Renal cortex interstitium (tissue), 11 donors: ENCODE measurements around the gene P2RX6. TPM values are rescaled to one million over a fixed set of nuclear protein-coding genes. Genes with fewer than 3 reads are reported as not detected.
"Not testable (repeated sequence)": the region's sequence is repeated elsewhere in the genome, so short reads cannot be mapped to it uniquely, and the experiment has no call there.

ENCODE experiments used
- DNase-seq, 11 donors: peaks; one replicate each; pipeline ENCODE4 v3.0.0-alpha.2; 2013; ENCODE audit warnings: low read depth in 9 of 11, low spot score in 4 of 11; ENCODE audit errors: extremely low read depth in 1 of 11
- polyA plus RNA-seq, 3 donors: library from polyadenylated mRNA; unstranded; fragments of 120-200 nt; gene quantifications; one replicate each; pipeline ENCODE4 v1.2.1, GENCODE V29; 2013; ENCODE audit not compliant: insufficient read length in 3 of 3

The P2RX6 gene
- polyA plus RNA-seq, 3 donors = 0.78 to 2.7 (median 1.1) TPM

- no peak for DNase-seq
Observed at GRCh38 chr22:21025763-21026755, 11.1 kb downstream of the P2RX6 start.

- DNase-seq = no peak
Observed at GRCh38 chr22:21026783-21027692, 12.1 kb downstream of the P2RX6 start.

GRCh38 chr22:21028277-21029251, 13.6 kb downstream of the P2RX6 start:
- no peak for DNase-seq

DNA sequence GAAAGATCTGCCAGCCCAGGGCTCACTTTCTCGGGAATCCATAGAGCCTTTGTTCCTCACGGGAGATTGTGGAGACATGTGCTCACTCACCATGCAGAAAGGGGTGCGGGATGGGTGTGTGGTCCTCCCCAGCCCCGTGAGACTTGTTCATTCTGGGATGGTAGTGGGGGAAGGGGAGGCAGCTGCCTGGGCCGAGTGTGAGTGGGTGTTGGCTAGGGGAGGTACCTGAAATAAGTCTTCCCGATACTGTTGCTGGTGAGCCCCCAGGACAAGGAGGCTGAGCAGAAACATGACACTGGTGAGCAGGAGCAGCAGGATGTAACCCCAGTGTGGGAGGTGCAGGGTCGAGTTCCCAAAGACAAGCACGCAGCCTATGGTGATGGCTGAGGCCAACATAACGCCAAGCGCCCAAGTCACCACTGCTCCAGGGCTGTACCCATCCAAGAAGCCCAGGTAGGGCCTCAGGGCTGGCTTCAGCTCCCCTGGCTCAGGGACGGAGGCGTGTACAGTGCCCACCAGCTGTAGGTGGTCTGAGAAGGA, 14.6 kb downstream of the P2RX6 start:
- no peak for DNase-seq

DNA sequence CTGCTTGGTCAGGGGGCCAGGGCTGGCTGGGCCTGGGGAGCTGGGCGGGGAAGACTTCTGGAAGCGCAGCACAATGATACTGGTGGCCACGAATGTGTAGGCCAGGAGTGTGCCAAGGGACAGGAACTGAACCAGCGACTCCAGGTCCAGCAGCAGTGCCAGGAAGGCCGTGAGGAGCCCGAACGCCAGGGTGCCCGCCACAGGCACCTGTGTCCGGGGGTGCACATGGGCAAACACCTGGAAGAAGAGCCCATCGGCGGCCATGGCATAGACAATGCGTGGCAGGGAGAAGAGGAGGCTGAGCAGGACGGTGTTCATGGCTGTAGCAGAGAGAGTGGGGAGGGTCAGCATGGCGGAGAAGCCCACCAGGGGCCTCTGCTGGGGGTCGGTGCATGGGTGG, 15.1 kb downstream of the P2RX6 start:
- no peak for DNase-seq

- no peak for DNase-seq
Observed at GRCh38 chr22:21030621-21031544, 15.9 kb downstream of the P2RX6 start.

DNA sequence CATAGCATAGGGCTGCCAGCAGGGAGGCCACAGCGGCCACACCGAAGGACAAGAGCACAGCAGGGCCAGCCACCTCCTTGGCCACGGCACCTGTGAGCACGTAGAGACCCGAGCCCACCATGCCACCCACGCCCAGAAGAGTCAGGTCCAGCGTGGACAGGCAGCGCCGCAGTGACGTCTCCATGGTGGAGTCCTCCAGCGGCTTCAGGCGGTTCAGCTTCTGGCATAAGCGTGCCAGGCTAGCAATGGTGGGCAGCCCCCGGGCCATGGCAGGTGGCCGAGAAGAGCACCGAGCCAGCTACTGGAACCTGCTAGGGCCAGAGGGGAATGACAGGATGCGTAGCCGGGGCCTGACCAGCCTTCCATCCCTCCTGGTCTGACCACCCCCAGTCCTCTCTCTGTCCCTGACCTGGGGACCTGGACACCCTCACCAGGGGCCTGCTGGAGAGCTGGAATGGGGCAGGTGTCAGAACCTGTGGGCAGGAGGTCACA, 16.6 kb downstream of the P2RX6 start:
- no peak for DNase-seq

DNA sequence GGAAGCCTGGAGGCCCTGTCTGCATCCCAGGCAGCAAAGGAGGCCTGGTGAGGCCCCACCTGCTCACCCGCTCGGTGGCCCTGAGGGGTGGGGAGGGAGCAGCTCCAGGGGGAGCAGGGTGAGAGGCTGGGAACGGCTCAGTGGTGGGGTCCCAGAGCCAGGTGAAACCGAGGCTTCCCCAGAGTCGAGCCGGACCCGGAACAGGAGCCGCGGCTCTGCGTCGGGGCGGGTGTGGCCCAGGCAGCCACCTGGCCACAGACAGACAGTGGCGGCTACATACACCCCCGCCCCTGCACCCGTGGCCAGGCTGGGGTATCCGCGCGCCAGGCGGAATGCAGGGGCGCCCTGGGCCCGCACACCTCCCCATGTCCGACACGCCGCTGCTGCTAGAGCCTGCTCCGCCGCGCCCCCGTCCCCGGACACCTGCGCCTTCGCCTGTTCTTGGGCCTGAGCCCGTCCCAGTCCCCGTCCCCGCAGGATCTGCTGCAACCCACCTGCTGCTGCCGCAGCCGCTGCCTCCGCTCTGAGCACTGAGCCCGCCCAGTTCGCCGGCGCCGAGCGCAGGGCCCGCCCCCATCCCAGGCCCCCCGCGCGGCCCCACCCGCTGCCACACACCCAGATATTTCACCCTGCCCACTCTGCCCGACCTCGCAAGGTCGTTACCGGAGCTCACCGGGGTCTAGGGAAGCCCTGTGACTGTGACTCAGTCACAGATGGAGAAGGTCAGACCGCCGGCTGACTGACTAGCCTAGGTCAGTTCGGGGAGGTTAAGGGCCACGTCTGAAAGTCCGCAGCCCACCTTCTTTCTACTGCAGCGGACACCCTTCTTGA, 17.3 kb downstream of the P2RX6 start, which contains the start of gene SLC7A4:
Gene SLC7A4 (minus strand): TSS at position 525 of the 831 bp plus-strand sequence. CDS start 749 bp downstream, outside the sequence.
- no peak for DNase-seq

DNA sequence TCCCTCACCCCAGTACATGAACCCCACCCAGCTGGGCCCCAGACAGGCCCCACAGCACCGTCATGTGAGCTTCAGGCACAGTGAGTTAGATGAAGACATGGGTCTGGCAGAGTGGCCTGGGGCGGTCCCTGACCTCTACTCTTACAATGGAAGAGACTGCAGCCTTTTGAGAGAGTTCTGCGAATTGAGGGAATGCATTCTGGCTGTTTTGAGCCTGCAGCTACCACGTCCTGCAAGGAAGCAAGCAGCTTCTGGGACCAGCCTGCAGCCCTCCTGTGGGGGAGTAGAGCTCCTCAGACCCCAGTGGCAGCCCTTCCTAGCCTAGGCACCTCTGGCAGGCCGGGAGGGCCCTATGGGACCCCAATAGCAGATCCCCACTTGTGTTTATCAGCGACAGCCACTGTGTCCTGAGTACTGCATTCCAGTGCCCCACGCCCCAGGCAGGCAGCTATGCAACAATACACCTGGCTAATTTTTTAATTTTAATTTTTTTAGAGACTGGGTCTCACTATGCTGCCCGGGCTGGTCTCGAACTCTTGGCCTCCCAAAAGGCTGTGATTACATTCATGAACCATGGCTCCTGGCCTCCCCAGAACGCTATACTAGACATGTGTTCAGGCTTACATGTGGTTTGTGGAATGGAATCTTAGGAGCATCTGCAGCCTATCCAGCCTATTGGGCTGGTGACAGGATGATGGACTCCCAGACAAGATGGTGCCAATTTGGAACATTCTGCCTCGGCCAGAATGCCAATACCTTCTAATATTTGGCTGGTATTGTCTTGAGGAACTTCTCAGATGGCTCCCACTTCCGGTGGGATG, 18.1 kb downstream of the P2RX6 start:
- no peak for DNase-seq

GRCh38 chr22:21033895-21034294, 18.9 kb downstream of the P2RX6 start:
- no peak for DNase-seq

GRCh38 chr22:21034989-21035388, 20.0 kb downstream of the P2RX6 start:
- DNase-seq = no peak

DNA sequence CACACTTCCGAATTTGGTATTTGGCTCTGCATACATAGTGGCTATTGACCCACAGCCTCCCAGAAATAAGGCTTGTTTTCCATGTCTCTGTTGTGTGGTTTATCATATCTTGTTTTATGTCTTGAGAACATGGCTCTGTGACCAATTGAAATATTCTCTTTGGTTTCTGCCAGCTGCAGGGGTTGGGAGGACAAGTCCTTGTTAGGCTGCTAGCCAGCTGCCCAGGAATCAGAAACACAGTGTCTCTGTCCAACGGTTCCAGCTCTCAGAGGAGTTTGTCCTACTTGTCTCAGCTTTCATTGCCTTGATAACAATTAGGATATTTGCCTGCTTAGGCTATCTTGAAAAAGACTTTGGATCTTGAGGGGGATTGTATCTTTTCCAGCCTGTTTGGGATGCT, 23.4 kb downstream of the P2RX6 start:
- DNase-seq = no peak

- not testable (repeated sequence) for DNase-seq
Observed at GRCh38 chr22:21039158-21039557, 24.2 kb downstream of the P2RX6 start.

DNA sequence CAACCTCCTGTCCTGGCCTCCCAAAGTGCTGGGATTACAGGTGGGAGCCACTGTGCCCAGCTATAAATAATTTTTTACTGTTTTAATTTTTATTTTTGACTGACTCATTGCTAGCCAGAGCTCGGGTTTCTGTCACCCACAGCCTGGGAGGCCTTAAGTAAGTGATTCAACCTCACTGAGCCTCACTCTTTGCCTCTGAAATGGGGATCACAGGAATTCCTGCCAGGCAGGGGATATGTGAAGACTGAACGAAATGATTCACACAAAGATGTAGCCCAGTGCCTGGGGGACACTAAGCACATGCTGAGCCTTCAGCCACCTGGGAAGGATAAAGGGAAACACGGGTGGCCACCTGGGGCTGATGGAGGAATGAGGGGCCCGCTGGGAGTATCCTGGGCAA, 27.0 kb downstream of the P2RX6 start:
- DNase-seq = no peak
